PC-9 (cell line): ENCODE measurements around the gene MCC. TPM values are rescaled to one million over a fixed set of nuclear protein-coding genes. Genes with fewer than 3 reads are reported as not detected.

Source experiments
- BruUV-seq: library from RNA; stranded (reverse); fragments of 400-500 nt; replicated peaks from 2 replicates; lab custom pipeline; 2021; lab: Mats Ljungman, UMichigan
- CTCF ChIA-PET: fragments of 300-600 bp; sonication (Branson Sonifier 250); formaldehyde crosslinking; loops from one replicate; lab custom pipeline; 2022; ENCODE audit warnings: antibody characterized with exemption; lab: Charles Lee
- POLR2A ChIA-PET: fragments of 300-600 bp; sonication (Branson Sonifier 250); formaldehyde crosslinking; loops from one replicate; lab custom pipeline; 2022; ENCODE audit warnings: antibody characterized with exemption; ENCODE audit not compliant: unreplicated experiment; lab: Charles Lee
- DNase-seq, 2 experiments: peaks; one replicate each; pipeline versions ENCODE4 v3.0.0 to v3.0.0-alpha.2; 2015 to 2022; ENCODE audit warnings: mixed read lengths in 1 of 2
- H2AFZ ChIP-seq: fragments of 200-600 bp; sonication (generic); 2 replicates; pipeline ENCODE4 v1.8.1; 2017; ENCODE audit warnings: antibody characterized with exemption
- H3F3A ChIP-seq: fragments of 200-600 bp; sonication (generic); 2 replicates; pipeline ENCODE4 v1.8.1; 2017; ENCODE audit warnings: antibody characterized with exemption, mild to moderate bottlenecking, low read depth; ENCODE audit not compliant: insufficient read depth
- H3K27ac ChIP-seq: fragments of 200-600 bp; sonication (generic); 2 replicates; pipeline ENCODE4 v1.6.1; 2016; ENCODE audit warnings: mixed run types
- H3K27me3 ChIP-seq: fragments of 200-600 bp; sonication (generic); 2 replicates; pipeline ENCODE4 v1.6.1; 2016; ENCODE audit warnings: low read depth, mixed run types; ENCODE audit not compliant: insufficient read depth
- H3K36me3 ChIP-seq: fragments of 200-600 bp; sonication (generic); 2 replicates; pipeline ENCODE4 v1.6.1; 2016; ENCODE audit warnings: low read depth, mixed run types
- H3K4me1 ChIP-seq: fragments of 200-600 bp; sonication (generic); replicated peaks from 2 replicates; pipeline ENCODE4 v1.6.1; 2016; ENCODE audit warnings: mixed run types; ENCODE audit not compliant: insufficient read depth
- H3K4me2 ChIP-seq: fragments of 200-600 bp; sonication (generic); 2 replicates; pipeline ENCODE4 v1.6.1; 2017; ENCODE audit warnings: mixed run types
- H3K4me3 ChIP-seq: fragments of 200-600 bp; sonication (generic); 2 replicates; pipeline ENCODE4 v1.6.1; 2016; ENCODE audit warnings: mixed run types
- H3K79me2 ChIP-seq: fragments of 200-600 bp; sonication (generic); 2 replicates; pipeline ENCODE4 v1.6.1; 2017; ENCODE audit warnings: low read depth, mixed run types
- H3K9me2 ChIP-seq: fragments of 200-600 bp; sonication (generic); 2 replicates; pipeline ENCODE4 v1.8.1; 2017; ENCODE audit warnings: mild to moderate bottlenecking; ENCODE audit not compliant: insufficient read depth
- H3K9me3 ChIP-seq: fragments of 200-600 bp; sonication (generic); 2 replicates; pipeline ENCODE4 v1.8.1; 2016; ENCODE audit warnings: low read depth; ENCODE audit not compliant: insufficient read depth
- H4K20me1 ChIP-seq: fragments of 200-600 bp; sonication (generic); 2 replicates; pipeline ENCODE4 v1.8.1; 2017; ENCODE audit not compliant: insufficient read depth
- CTCF ChIP-seq: fragments of 200-600 bp; sonication (generic); conservative IDR thresholded peaks from 2 replicates; pipeline ENCODE4 v1.6.1; 2017; ENCODE audit warnings: mixed run types, antibody characterized with exemption, mild to moderate bottlenecking, moderate library complexity
- EZH2 ChIP-seq: fragments of 200-600 bp; sonication (generic); IDR thresholded peaks from 2 replicates; pipeline ENCODE4 v1.8.0; 2017; ENCODE audit warnings: antibody characterized with exemption, low read depth
- intact Hi-C: fragments of 100-400 bp; cut with micrococcal nuclease; formaldehyde crosslinking; loops from one replicate; pipeline ENCODE4 v1.10.0; 2022; ENCODE audit not compliant: unreplicated experiment
- total RNA-seq: library from RNA; stranded (reverse); gene quantifications from 2 replicates; pipeline ENCODE4 v1.2.3, GENCODE V29; 2021

The MCC gene
- total RNA-seq, 1 experiment from 2014 or later: 2.5 TPM

- intact Hi-C loops: no loop called here
- CTCF ChIA-PET: interaction anchor here (0.6 kb wide), 1 partner anchor 203 kb away, joined by 3 read pairs; no protein-coding TSS in a partner anchor
- Histone ChIP-seq H3K27ac (no peak overlapping the region), H3K27me3 (no peaks in the 10 kb centered on the region), H3K79me2 (no peaks in the 10 kb centered on the region), H3K9me3 (no peaks in the 10 kb centered on the region), H3K36me3 (no peaks in the 10 kb centered on the region), H3F3A (no peaks in the 10 kb centered on the region), H2AFZ (no peak overlapping the region), H3K4me2 (no peak overlapping the region), H3K9me2 (no peaks in the 10 kb centered on the region), H3K4me3 (no peak overlapping the region), H3K4me1 (no peaks in the 10 kb centered on the region), H4K20me1 (no peaks in the 10 kb centered on the region)
- DNase-seq: no peak
- no TSS peak for BruUV-seq
- TF ChIP-seq CTCF (no peak), EZH2 (no peak)
- POLR2A ChIA-PET: interaction anchor here (0.6 kb wide), 1 partner anchor 13 kb away, joined by 3 read pairs; no protein-coding TSS in a partner anchor
Measured at GRCh38 chr5:113281194-113281593, 207.1 kb downstream of the MCC start.

GRCh38 chr5:113280541-113280940 lies 207.7 kb downstream of the MCC start:
- Histone ChIP-seq H2AFZ (no peak overlapping the region), H3K4me1 (no peaks in the 10 kb centered on the region), H3K27me3 (no peaks in the 10 kb centered on the region), H3K4me3 (no peak overlapping the region), H3K9me2 (no peaks in the 10 kb centered on the region), H3K4me2 (no peak overlapping the region), H3F3A (no peaks in the 10 kb centered on the region), H4K20me1 (no peaks in the 10 kb centered on the region), H3K79me2 (no peaks in the 10 kb centered on the region), H3K27ac (no peak overlapping the region), H3K9me3 (no peaks in the 10 kb centered on the region), H3K36me3 (no peaks in the 10 kb centered on the region)
- DNase-seq: no peak
- no TSS peak for BruUV-seq
- POLR2A ChIA-PET: no interaction called here
- intact Hi-C loops: no loop called here
- CTCF ChIA-PET: no interaction called here
- TF ChIP-seq CTCF: no peak
- no peak for TF ChIP-seq EZH2

GRCh38 chr5:113278976-113279375 lies 209.3 kb downstream of the MCC start:
- no peak for TF ChIP-seq EZH2
- TF ChIP-seq CTCF: no peak
- no peak overlapping the region for H3K4me2 ChIP-seq

More at GRCh38 chr5:113278976-113279375, 209.3 kb downstream of the MCC start:
- Histone ChIP-seq H4K20me1 (no peaks in the 10 kb centered on the region), H3K36me3 (no peaks in the 10 kb centered on the region), H3K27me3 (no peaks in the 10 kb centered on the region), H3K9me2 (no peaks in the 10 kb centered on the region), H3K9me3 (no peaks in the 10 kb centered on the region), H3K79me2 (no peaks in the 10 kb centered on the region), H3F3A (no peaks in the 10 kb centered on the region), H3K4me3 (no peak overlapping the region), H3K27ac (no peak overlapping the region), H3K4me1 (no peaks in the 10 kb centered on the region), H2AFZ (no peak overlapping the region)
- ChIA-PET CTCF (no interaction called here), POLR2A (no interaction called here)
- BruUV-seq: no TSS peak
- DNase-seq: no peak
- intact Hi-C loops: no loop called here
